Measurements from ENCODE around the gene TCP11L2. TPM values are rescaled to one million over a fixed set of nuclear protein-coding genes. Genes with fewer than 3 reads are reported as not detected.

Gene TCP11L2
- 2.6 and 5.1 TPM in 2 replicates for total RNA-seq (2014; rRNA removed)
- 2.5 TPM for polyA plus RNA-seq (2012)

DNA sequence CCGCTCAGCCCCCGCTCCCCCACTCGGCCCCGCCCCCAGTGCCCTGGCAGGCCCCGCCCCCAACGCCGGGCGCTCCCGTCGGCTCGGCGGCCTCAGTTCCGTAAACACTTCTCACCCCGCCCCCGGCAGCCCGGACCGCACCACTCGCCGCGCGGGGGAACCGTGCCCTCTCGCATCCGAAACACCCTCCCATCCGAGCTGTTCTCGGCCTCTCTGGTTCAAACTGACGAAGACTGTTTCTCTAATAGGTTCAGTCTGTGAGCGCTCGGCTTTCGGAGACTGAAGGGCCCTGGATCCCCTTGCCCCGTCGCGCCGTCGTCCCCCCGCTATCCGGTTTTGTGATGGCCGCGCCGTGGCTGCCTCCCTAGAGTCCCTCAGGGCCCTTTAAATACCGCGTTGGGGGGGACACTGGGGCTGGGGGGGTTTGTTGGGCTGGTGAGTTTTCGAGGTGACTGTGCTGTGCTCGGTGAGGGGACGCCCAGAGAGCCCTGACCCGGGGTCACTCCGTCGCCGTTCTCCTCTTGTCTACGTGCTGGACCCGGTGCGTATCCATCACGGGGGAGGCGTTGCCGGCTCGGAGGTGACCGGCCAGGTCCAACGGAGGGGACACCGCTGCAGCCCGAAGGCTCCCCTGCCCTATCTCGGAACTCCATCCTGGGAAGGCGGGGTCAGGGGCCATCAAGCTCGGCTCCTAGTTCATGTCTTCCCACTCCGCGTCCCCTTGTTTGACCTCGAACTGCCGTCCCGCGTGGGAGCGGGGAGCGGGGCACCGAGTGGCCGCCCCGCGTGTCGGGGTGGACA is at the start of gene TCP11L2:
Gene TCP11L2, plus strand, starts transcription at position 333 of the 801 bp plus-strand sequence. CDS start 8,343 bp downstream, outside the sequence.
- peak; percentile 69 for DNase-seq (ENCODE audit: low read depth)

GRCh38 chr12:106254724-106255123 is 47.8 kb upstream of the TCP11L2 start:
- no peak for DNase-seq (ENCODE audit: low read depth)

- no peak for DNase-seq (ENCODE audit: low read depth)
Measured at GRCh38 chr12:106255493-106255892, 47.0 kb upstream of the TCP11L2 start.

- no peak for DNase-seq (ENCODE audit: low read depth)
Measured at GRCh38 chr12:106255952-106256351, 46.6 kb upstream of the TCP11L2 start.

DNA sequence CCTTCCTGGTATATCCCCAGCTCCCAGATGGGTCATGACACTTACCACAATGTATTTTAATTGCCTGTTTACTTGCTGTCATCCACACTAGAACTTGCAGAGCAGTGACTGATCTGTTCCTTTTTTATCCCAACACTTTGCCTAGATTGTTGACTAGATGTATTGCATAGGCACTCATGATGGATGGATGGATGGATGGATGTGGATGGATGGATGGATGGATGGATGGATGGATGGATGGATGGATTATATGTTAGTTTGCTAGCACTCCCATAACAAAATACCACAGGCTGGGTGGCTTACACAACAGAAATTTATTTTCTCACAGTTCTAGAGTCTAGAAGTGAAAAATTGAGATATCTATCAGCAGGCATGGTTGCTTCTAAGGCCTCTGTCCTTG is 46.0 kb upstream of the TCP11L2 start:
- no peak for DNase-seq (ENCODE audit: low read depth)

DNA sequence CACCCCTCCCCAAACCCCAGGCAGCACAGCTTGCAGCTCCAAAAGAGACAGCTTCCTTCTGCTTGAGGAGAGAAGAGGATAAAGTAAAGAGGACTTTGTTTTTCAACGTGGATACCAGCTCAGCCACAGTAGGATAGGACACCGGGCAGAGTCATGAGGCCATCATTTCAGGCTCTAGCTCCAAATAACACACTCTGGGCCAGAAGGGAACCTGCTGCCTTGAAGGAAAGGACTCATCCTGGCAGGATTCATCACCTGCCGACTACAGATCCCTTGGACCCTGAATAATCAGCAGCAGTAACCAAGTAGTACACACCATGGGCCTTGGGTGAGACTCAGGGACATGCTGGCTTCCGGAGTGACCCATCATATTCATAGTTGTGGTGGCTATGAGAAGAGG is 44.3 kb upstream of the TCP11L2 start:
- no peak for DNase-seq (ENCODE audit: low read depth)

- DNase-seq (ENCODE audit: low read depth): no peak
Measured at GRCh38 chr12:106258935-106259334, 43.6 kb upstream of the TCP11L2 start.

DNA sequence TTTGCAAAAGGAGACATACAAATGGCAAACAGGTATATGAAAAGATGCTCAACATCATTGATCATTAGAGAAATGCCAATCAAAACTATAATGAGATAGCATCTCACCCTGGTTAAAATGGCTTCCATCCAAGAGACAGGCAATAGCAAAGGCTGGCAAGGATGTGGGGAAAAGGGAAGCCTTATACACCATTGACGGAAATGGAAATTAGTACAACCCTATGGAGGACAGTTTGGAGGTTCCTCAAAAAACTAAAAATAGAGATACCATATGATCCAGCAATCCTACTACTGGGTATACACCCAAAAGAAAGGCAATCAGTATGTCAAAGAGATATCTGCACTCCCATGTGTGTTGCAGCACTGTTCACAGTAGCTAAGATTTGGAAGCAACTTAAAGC is 37.4 kb upstream of the TCP11L2 start:
- no peak for DNase-seq (ENCODE audit: low read depth)

DNA sequence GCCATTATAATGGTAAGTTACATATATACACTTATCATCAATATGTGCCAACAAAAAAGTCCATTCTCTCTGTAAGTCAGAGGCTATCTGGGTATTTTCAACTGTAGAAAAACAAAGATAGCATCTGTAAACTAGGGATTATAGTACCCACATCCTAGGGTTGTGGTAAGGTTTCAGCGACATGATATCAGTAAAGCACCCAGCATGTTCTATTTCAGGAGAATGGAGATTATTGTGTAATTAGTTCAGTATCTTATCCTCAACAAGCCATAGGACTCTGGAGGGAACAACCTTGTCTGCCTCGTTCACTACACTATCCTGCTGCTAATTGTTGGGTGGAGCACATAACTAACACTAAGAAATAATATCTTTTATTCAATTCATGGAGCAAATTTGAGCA is 35.0 kb upstream of the TCP11L2 start:
- no peak for DNase-seq (ENCODE audit: low read depth)

- DNase-seq (ENCODE audit: low read depth): no peak
Measured at GRCh38 chr12:106269150-106269771, 33.3 kb upstream of the TCP11L2 start.

- DNase-seq (ENCODE audit: low read depth): no peak
Measured at GRCh38 chr12:106271575-106272505, 30.7 kb upstream of the TCP11L2 start.

- DNase-seq (ENCODE audit: low read depth): no peak
Measured at GRCh38 chr12:106273491-106273890, 29.0 kb upstream of the TCP11L2 start.

GRCh38 chr12:106274012-106274411 is 28.5 kb upstream of the TCP11L2 start:
- DNase-seq (ENCODE audit: low read depth): no peak

GRCh38 chr12:106274575-106275121 is 27.9 kb upstream of the TCP11L2 start:
- DNase-seq (ENCODE audit: low read depth): no peak

DNA sequence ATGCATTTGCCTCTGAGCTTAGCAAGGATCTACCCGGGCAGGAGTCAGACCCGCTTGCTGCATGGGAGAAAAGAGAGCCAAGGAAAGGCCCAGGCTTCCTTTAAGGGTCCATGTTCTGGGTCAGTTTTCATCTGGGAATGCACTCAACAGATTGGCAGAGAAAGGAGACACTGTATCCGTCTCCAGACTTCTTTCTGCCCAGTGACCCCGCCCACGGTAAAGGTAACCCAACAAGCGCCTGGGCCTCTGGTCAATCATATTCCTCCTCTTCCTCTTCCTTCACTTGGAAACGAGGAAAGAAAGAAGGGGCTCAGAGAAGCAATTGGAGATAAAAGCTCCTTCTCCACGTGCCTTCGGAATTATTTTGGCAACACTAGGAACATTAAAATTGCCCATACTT is 27.1 kb upstream of the TCP11L2 start:
- DNase-seq (ENCODE audit: low read depth): no peak

DNA sequence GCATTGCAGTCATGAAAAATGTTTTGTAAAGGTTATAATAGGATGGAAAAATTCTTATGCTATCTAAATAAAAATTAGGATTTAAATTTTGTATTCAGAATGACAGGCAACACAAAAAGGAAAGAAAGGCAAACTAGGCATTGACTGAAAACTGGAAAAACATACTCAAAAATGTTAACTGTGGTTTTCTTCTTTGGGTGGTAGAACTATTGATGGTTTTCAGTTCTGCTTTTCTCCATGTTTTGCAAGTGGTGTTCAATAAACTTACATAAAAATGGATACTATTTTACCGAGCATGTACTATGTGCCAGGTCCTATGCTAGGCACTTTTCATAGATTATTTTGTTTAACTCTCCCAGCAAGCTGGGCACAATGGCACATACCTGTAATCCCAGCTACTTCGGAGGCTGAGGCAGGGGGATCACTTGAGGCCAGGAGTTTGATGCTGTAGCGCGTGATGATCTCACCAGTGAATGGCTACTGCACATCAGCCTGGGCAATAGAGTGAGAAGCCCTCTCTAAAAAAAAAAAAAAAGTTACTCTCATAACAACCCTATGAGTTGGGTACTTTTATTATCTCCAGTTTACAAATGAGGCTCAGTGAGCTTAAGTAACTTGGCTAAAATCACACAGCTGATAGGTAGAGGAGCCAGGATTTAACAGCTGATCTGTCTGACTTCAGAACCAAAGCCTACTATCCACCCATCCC is 26.3 kb upstream of the TCP11L2 start:
- DNase-seq (ENCODE audit: low read depth): no peak

DNA sequence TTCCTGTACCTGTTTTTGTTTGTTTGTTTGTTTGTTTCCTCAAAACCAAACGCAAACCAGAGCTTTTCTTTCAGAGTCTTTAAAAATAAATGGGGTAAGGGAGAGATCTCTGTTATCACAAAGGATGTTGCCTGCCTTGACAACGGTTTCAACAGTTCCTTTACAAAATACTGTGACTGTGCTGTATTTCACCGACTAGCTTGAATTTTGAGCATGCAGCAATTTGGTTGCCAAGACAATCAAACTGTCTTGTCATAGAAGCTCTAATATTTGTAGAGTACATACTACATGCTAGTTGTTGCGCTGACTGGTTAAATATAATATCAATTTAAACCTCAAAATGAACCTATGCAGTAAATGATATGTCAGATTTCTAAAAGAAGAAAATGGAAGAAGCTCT is 22.4 kb upstream of the TCP11L2 start:
- no peak for DNase-seq (ENCODE audit: low read depth)

DNA sequence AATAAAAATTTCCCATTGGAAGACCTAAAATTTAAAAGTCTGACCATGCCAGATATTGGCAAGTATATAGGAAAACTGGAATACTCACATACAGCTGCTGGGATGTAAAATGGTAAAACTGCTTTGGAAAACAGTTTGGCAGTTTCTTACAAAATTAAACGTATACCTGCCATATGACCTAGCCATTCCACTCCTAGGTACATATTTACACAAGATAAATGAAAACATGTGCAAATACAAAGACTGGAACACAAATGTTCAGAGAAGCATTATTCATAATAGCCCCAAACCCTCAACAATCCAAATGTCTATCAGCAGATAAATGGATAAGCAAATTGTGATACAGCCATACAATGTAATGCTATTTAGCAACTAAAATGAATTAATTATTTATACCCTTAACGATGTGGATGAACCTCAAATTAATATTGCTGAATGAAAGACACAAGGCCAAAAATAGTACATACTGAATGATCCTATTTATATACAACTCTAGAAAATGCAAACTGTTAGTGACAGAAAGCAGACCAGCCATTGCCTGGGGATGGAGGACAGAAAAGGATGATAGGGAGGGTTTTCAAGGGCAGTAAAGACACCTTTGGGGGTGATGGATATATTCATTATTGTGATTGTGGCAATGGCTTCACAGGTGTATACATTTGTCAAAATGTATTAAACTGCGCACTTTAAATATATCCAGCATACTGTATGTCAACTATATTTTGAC is 21.3 kb upstream of the TCP11L2 start:
- DNase-seq (ENCODE audit: low read depth): no peak

GRCh38 chr12:106281804-106282203 is 20.7 kb upstream of the TCP11L2 start:
- no peak for DNase-seq (ENCODE audit: low read depth)

DNA sequence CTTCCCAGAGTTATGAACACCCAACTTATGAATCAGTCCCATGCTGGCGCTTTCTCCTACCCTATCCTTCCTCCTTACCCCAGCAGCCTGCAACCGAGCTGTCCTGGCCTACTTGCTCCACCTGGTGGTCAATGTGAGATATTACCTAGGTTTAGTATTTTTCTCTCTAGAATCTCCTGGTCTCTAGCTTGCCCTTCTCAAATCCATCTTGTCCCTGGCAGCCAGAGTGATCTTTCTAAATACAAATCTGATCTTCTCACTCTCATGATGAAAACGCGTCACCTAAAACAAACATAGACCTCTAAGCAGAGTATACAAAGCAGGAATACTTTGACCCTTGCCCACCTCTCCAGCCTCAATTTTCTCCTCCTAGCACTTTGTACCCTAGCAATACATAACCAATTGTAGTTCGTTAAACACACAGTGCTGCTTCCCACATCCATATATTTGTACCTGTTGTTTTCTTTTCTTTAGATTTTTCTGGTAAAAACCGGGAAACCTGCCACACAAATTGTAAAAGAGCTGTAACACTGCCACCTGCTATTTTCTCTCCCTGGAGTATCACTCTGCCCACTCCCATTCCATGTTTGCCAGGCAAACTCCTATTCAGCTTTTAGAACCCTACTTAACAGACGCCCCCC is 20.0 kb upstream of the TCP11L2 start:
- peak; percentile 45 for DNase-seq (ENCODE audit: low read depth)
